Head of caudate nucleus (tissue), 42 donors: Measurements from ENCODE around the gene LZTS3.
"Not testable (repeated sequence)": the region's sequence is repeated elsewhere in the genome, so short reads cannot be mapped to it uniquely, and the experiment has no call there.

Source experiments
- DNase-seq, 42 donors: peaks; one replicate each; pipeline versions ENCODE4 v3.0.0 to v3.0.0-alpha.2; 2020 to 2021; ENCODE audit warnings: mixed read lengths in 7 of 42
- intact Hi-C: fragments of 100-400 bp; cut with DNase I; formaldehyde crosslinking; loops from one replicate; pipeline ENCODE4 v1.15.0; 2022

Gene LZTS3

GRCh38 chr20:3172933-3173609 is at the start of gene LZTS3:
LZTS3 (minus strand) TSS chr20:3173549; CDS start chr20:3167163, 6,386 bp downstream.
- DNase-seq: peak; percentile 48 to 90 (median 75)
- intact Hi-C loops: no loop called here

GRCh38 chr20:3221398-3222226 is 48.3 kb upstream of the LZTS3 start:
- intact Hi-C loops: no loop called here
- DNase-seq: no peak

- intact Hi-C loops: no loop called here
- peak in 40 of 42 donors; percentile 20 to 81 (median 58) for DNase-seq
Observed at GRCh38 chr20:3218307-3218988, 45.1 kb upstream of the LZTS3 start.

DNA sequence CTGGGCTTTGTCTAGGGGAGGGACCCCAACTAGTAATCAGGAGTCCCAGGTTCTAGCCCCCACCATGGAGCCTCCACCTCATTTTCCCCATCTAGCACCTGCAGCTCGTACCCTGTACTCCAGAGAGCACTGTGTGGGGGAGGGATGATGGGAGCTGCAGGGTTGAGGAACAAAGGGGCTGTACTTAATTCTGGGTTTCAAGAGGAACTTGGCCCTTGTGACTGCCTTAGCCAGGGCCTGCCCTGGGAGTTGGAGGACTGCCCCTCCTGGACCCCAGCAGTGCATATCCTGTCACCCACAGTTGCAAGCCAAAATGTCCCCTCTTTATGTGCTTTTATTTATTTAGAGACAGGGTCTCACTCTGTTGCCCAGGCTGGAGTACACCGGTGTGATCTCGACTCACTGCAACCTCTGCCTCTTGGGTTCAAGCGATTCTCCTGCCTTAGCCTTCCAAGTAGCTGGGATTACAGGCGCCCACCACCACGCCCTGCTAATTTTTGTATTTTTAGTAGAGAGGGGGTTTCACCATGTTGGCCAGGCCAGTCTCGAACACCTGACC is 42.1 kb upstream of the LZTS3 start:
- DNase-seq, intact Hi-C loops: not testable (repeated sequence)

GRCh38 chr20:3213226-3213625 is 39.9 kb upstream of the LZTS3 start:
- no peak for DNase-seq
- intact Hi-C loops: no loop called here

- intact Hi-C loops: no loop called here
- DNase-seq: no peak
Observed at GRCh38 chr20:3210346-3210745, 37.0 kb upstream of the LZTS3 start.

DNA sequence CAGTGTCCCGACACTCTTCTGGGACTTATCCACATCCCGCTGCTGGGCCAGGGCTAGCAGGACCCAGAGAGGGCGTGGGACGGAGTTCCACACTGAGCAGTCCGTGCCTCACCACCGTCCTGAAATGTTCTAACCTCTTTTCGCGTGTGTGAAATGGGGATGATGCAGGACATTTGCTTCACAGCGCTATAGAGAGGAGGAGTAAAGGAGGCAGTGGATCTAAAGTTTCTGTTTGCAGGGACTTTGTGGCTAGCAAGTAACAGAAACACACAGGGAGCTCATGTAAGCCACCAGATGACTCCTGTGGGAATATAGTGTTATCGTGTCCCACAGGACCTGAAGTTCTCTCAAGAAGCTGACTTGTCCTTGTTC is 36.6 kb upstream of the LZTS3 start:
- peak in 1 of 42 donors; percentile 42 for DNase-seq
- intact Hi-C loops: no loop called here

- peak; percentile 24 to 85 (median 68) for DNase-seq
- intact Hi-C loops: no loop called here
Observed at GRCh38 chr20:3209257-3209945, 36.1 kb upstream of the LZTS3 start, which contains the start of gene ITPA. ITPA (plus strand) TSS chr20:3209498; CDS start chr20:3209552, 54 bp downstream.

GRCh38 chr20:3208786-3209256 is 35.5 kb upstream of the LZTS3 start:
- intact Hi-C loops: no loop called here
- peak in 1 of 42 donors; percentile 40 for DNase-seq

- peak; percentile 82 to 95 (median 90) for DNase-seq
- intact Hi-C loops: no loop called here
Observed at GRCh38 chr20:3204124-3204794, 30.9 kb upstream of the LZTS3 start, which contains the start of gene DDRGK1. DDRGK1 (minus strand) TSS chr20:3204682; CDS start chr20:3204627, 55 bp downstream.

- DNase-seq: peak in 4 of 42 donors; percentile 26 to 50 (median 46)
- intact Hi-C loops: no loop called here
Observed at GRCh38 chr20:3203315-3204123, 30.2 kb upstream of the LZTS3 start.

DNA sequence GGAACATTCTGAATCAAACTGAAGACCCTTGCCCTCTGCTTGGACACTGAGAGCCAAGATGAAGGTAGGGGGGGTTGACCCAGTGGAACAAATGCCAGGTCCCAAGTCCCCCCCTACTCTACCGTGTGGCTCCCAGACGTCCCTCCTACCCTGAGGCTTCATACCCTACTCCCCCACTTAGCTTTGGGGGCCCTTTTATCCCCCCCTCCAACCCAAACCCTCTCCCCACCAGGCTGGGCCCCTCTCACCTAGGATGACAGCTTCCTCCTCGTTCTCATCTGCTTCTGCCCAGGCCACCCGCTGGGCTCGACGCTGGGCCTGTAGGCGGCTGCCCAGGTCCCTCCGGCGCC is 29.6 kb upstream of the LZTS3 start:
- intact Hi-C loops: no loop called here
- no peak for DNase-seq

- DNase-seq: no peak
- intact Hi-C loops: no loop called here
Observed at GRCh38 chr20:3199976-3200755, 26.8 kb upstream of the LZTS3 start.

DNA sequence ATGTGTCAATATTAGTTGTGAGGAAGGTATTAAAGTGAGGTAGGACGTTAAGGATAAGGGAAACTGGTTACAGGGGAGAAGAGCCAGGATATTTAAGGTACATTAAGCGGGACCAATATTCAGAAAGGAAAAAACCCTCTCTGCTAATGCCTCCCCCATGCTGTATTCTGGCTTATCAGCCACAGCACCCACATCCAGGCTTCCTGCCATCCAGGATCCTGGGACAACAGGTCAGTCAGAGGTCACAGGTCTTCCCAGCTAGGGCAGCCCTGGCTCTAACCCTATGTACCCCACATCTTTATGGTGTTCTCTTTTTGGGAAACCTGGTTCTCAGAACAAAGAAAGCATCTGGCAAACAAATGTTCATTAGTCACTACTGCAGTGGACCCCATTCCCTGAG is 25.9 kb upstream of the LZTS3 start:
- DNase-seq: no peak
- intact Hi-C loops: no loop called here

GRCh38 chr20:3195590-3196237 is 22.4 kb upstream of the LZTS3 start:
- DNase-seq: no peak
- intact Hi-C loops: no loop called here

- intact Hi-C loops: no loop called here
- peak in 1 of 42 donors; percentile 26 for DNase-seq
Observed at GRCh38 chr20:3194617-3195280, 21.4 kb upstream of the LZTS3 start.
